A204.1 (cell line): ENCODE data around the gene MUC12.
"Not testable (repeated sequence)": the region's sequence is repeated elsewhere in the genome, so short reads cannot be mapped to it uniquely, and the experiment has no call there.

Source experiments
- FAIRE-seq: peaks from 2 replicates; lab custom pipeline; 2012; peaks lifted over from hg19 to GRCh38; lab: Jason Lieb, UNC

The MUC12 gene

GRCh38 chr7:100969066-100969615 lies at the start of gene MUC12:
Gene MUC12 (plus strand): TSS chr7:100969565. CDS start chr7:100969623, 58 bp downstream.
- no peak for FAIRE-seq

DNA sequence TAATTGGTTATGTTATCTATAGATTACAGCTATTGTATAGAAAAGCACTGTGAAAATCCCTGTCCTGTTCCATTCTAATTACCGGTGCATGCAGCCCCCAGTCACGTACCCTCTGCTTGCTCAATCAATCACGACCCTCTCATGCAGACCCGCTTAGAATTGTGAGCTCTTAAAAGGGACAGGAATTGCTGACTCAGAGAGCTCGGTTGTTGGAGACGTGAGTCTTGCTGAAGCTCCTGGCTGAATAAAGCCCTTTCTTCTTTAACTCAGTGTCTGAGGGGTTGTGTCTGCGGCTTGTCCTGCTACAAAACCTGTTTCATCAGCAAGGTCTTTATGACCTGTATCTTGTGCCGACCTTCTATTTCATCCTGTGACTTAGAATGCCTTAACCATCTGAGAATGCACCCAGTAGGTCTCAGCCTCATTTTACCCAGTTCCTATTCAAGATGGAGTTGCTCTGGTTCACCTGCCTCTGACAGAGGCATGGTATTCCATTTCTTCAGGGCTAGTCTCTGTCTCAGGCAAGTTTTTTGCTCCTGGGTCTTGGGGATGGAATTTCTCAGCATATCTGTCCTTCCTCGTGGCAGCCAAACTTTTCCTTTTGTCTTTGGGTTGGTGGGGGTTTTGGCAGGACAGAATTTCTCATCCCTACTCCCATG lies 49.5 kb upstream of the MUC12 start:
- FAIRE-seq, result not testable (repeated sequence)

- FAIRE-seq, result no peak
Measured at GRCh38 chr7:100921039-100921438, 48.3 kb upstream of the MUC12 start.

- FAIRE-seq, result not testable (repeated sequence)
Measured at GRCh38 chr7:100923616-100924015, 45.7 kb upstream of the MUC12 start.

DNA sequence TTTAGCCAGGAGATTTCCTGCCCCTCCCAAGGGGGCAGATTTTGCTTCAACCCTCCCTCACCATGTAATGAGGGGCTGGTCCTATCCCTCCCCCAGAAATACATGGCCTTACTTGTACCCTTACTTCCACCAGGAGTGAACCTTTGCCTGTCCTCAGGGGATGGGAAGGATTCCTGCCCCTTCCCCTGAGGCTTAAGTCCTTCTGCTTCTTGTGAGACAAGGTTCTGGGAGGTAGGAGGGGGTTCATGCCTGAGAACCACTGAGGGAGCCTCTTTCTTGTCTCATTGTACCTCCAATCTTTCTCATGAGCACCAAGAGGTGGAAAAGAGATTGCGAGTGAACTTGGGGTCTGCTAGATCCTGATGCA lies 39.6 kb upstream of the MUC12 start:
- no peak for FAIRE-seq

GRCh38 chr7:100933734-100934133 lies 35.6 kb upstream of the MUC12 start:
- FAIRE-seq, result no peak

GRCh38 chr7:100935381-100935780 lies 34.0 kb upstream of the MUC12 start:
- FAIRE-seq, result not testable (repeated sequence)

GRCh38 chr7:100936167-100936566 lies 33.2 kb upstream of the MUC12 start:
- not testable (repeated sequence) for FAIRE-seq

DNA sequence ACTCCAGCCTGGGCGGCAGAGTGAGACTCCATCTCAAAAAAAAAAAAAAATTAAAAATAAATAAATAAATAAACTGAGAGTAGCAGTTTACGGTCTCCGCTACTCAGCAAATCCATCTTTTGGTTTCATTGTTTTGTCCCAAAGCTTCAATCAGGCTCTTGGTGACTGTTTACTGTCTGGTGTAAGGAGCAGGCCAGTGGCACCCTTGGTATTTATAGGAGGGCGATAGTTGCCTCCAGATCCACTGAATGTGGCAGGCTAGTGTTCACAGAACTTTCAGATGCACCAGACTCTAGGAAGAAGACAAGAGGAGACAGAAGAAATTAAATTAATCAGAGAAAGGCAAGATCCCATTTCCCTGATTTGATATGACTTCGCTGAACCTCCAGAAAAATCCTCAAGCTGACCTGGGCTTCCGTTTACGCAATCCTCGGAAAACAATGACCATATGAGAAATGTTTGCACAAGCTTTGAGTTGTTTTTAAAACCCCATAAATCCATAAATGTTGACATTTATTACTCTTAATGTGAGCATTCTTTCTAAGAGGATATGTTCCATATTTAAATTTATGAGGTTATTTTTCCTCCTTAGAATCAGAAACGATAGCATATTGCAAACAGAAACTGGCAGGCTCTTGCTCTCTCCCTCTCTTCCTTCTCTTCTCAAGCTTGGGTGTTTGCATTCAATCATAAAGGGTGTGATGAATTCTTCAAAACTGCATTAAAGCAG lies 27.2 kb upstream of the MUC12 start:
- no peak for FAIRE-seq

DNA sequence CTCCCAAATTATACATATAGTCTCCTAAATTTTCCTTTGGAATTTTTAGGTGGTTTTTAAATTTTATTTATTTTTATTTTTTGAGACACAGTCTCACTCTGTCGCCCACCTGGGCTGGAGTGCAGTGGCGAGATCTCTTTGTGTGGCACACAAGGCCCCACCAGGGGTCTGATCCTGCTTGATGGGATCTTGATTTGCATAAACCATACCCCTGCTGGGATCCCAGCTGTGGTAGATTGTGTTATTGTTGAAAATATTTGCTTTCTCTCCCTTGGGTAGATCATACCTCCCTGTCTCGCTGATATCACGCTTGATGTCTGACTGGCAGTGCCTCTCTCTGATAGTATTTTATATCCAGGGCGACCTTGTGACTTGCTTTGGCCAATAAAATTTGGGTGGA lies 25.7 kb upstream of the MUC12 start:
- FAIRE-seq, result no peak

DNA sequence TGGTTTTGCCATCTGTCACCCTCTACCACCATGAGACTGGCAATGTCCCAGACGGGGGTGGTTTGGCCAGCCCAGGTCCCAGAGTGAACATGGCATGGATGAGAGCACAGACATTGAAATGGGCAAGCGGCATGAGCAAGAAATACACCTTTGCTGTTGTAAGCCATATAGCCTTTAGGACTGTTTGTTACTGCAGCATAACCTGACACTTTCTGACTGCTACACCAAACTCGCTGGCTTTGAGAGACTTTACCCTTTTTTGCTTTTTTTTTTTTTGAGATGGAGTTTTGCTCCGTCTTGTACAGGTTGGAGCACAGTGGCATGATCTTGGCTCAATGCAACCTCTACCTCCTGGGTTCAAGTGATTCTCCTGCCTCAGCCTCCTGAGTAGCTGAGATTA lies 25.2 kb upstream of the MUC12 start:
- FAIRE-seq, result no peak

GRCh38 chr7:100946111-100946510 lies 23.3 kb upstream of the MUC12 start:
- FAIRE-seq, result no peak

DNA sequence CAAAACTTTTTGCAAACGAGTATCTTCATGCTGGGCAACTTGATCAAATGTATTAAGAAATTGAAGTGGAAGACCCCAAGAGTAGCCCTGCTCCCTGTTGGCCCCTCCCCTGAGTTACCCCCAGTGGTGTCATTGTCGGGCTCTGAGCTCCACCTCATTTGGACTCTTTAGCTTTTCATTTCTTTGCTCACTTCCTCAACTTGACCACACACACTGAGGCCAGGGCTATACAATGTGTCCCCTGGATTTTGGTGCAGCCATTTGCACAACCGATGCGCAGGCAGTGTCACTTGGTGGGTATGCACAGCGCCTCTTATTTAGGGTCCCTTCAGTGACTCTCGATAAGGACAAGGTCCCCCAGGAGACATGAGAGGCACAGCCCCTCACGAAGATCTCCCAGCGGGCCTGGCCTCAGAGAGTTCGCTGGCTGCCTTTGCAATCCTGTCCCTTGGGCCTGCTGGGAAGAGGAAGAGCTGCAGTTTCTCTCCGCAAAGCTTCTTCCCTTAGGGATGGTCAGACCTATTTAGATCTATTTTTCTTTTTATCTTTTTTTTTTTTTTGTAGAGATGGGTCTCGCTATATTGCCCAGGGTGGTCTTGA lies 22.5 kb upstream of the MUC12 start:
- FAIRE-seq, result no peak

DNA sequence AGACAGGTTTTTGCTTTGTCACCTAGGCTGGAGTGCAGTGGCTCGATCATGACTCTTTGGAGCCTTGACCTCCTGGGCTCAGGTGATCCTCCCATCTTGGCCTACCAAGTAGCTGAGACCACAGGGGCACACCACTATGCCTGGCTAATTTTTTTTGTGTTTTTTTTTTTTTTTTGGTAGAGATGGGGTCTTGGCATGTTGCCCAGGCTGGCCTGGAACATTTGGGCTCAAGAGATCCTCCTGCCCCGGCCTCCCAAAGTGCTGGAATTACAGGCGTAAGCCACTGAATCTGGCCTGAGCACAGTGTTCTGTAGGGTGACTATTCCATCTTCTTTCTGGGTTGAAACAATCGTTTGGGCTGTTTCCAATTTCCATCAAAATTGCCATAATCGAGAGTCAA lies 21.6 kb upstream of the MUC12 start:
- FAIRE-seq, result no peak

GRCh38 chr7:100949227-100949932 lies 20.0 kb upstream of the MUC12 start, which contains the start of gene MUC3A:
Gene MUC3A (plus strand): TSS chr7:100949534. CDS start chr7:100949625, 91 bp downstream.
- no peak for FAIRE-seq

DNA sequence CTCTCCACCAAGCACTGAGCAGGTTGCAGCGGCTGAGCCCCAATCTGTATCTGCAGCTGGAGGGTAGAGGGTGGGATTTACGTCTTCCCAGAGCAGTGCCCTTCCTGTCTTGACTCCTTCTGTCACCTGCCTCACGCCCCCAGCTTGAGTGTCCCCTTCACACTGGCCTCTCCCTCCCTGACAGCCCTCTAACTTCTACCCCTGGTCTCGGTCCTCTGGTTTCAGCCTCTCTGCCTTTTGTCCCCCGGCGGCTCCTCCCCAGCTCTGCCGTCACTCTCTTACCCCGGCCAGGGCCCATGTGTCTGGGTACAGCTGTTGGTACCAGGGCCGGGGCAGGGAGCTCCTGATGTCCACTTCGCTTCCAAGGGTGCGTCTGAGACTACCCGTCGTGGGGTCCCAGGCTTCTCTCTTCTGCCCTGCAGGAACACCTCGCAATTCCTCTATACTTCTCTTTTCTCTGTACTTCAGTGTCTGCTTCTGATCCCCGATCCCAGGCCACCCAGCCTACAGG lies 19.4 kb upstream of the MUC12 start:
- no peak for FAIRE-seq

DNA sequence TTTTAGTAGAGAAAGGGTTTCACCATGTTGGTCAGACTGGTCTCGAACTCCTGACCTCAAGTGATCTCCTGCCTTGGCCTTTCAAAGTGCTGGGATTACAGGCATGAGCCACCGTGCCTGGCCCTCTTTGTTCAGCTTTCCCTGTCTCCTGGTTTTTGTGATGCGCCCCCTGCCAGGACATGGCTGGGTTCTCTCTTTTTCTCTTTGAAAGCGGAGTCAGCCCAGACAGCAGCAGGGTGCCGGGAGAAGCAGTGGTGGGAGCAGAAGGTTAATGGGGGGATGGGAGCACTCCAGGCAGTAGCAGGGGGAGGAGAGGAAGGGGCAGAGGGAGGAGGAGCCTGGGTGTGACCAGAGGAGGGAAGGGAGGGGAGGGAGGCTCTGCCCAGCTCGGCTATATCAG lies 18.2 kb upstream of the MUC12 start:
- FAIRE-seq, result no peak

DNA sequence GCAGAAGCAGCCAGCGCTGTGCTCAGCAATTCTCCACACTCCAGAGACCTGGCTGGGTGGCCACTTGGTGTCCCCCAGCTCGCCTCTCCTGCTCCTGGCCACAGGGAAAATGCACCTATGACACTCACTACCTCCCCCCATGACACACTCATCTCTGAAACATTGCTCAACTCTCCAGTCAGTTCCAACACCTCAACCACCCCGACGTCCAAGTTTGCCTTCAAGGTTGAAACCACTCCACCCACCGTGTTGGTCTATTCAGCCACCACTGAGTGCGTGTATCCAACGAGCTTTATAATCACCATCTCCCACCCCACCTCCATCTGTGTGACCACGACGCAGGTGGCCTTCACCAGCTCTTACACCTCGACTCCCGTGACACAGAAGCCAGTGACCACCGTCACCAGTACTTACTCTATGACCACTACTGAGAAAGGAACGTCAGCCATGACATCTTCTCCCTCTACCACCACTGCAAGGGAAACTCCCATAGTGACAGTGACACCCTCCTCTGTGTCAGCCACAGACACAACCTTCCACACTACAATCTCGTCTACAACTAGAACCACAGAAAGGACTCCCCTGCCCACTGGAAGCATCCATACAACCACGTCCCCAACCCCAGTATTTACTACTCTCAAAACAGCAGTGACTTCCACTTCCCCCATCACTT lies 17.3 kb upstream of the MUC12 start:
- FAIRE-seq, result no peak

DNA sequence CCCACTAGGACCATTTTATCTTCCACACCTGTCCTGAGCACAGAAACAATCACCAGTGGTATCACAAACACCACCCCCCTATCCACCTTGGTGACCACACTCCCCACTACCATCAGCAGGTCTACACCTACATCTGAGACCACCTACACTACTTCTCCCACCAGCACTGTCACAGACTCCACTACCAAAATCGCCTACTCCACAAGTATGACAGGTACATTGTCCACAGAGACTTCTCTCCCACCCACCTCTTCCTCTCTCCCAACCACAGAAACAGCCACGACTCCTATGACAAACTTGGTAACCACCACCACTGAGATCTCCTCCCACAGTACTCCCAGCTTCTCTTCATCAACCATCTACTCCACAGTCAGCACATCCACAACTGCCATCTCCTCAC lies 16.7 kb upstream of the MUC12 start:
- FAIRE-seq, result no peak

DNA sequence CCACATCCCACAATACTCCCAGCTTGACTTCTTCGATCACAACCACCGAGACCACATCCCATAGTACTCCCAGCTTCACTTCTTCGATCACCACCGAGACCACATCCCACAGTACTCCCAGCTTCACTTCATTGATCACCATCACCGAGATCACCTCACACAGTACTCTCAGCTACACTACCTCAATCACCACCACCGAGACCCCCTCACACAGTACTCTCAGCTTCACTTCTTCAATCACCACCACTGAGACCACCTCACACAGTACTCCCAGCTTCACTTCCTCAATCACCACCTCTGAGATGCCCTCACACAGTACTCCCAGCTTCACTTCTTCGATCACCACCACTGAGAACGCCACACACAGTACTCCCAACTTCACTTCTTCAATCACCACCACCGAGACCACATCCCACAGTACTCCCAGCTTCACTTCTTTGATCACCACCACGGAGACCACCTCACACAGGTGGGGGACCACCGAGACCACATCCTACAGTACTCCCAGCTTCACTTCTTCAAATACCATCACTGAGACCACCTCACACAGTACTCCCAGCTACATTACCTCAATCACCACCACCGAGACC lies 11.4 kb upstream of the MUC12 start:
- no peak for FAIRE-seq

- no peak for FAIRE-seq
Measured at GRCh38 chr7:100959894-100960293, 9.5 kb upstream of the MUC12 start.
